Measurements from ENCODE around the gene MKX. TPM values are rescaled to one million over a fixed set of nuclear protein-coding genes. Genes with fewer than 3 reads are reported as not detected.

MKX gene
- total RNA-seq, 3 donors from 2014 or later, result 1.4 to 2.3 (median 1.8) TPM

DNA sequence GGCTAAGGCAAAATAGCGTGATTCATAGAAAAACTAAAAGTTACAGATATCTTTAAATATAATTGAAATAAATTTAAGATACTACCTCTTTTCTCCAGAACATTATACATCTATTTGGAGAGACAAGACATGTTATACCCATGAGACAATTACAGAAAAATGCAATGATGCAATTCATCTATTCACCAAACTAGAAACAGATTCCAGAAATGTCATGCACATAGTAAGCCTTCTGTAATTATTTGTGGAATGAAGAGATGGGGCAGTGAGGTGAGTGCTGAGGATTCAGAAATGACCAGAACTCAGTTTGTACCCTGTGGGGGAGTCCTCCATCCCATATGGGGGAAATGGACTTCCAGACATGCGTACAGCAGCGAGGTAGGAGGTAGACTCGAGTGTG, 99.4 kb downstream of the MKX start:
- H3K4me1 ChIP-seq, result no peaks in the 10 kb centered on the region
- no peak overlapping the region for H3K4me3 ChIP-seq
- no peaks in the 10 kb centered on the region for H3K36me3 ChIP-seq
- H3K27me3 ChIP-seq, result no peaks in the 10 kb centered on the region
- TF ChIP-seq POLR2AphosphoS5 (IDR thresholded peaks at IDR 0.05), result no peak
- TF ChIP-seq, protein P1, sequence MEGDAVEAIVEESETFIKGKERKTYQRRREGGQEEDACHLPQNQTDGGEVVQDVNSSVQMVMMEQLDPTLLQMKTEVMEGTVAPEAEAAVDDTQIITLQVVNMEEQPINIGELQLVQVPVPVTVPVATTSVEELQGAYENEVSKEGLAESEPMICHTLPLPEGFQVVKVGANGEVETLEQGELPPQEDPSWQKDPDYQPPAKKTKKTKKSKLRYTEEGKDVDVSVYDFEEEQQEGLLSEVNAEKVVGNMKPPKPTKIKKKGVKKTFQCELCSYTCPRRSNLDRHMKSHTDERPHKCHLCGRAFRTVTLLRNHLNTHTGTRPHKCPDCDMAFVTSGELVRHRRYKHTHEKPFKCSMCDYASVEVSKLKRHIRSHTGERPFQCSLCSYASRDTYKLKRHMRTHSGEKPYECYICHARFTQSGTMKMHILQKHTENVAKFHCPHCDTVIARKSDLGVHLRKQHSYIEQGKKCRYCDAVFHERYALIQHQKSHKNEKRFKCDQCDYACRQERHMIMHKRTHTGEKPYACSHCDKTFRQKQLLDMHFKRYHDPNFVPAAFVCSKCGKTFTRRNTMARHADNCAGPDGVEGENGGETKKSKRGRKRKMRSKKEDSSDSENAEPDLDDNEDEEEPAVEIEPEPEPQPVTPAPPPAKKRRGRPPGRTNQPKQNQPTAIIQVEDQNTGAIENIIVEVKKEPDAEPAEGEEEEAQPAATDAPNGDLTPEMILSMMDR (IDR thresholded peaks at IDR 0.05), result no peak
- intact Hi-C loops (cut with DNase I; ENCODE audit: low total_unique reads), result no loop called here
- H3K27ac ChIP-seq, result no peak overlapping the region
- peaks cover 0 to 6% of the 10 kb centered on the region in 2 donors for H3K9me3 ChIP-seq
- no peak for DNase-seq (ENCODE audit: low spot score in 2 of 2)

DNA sequence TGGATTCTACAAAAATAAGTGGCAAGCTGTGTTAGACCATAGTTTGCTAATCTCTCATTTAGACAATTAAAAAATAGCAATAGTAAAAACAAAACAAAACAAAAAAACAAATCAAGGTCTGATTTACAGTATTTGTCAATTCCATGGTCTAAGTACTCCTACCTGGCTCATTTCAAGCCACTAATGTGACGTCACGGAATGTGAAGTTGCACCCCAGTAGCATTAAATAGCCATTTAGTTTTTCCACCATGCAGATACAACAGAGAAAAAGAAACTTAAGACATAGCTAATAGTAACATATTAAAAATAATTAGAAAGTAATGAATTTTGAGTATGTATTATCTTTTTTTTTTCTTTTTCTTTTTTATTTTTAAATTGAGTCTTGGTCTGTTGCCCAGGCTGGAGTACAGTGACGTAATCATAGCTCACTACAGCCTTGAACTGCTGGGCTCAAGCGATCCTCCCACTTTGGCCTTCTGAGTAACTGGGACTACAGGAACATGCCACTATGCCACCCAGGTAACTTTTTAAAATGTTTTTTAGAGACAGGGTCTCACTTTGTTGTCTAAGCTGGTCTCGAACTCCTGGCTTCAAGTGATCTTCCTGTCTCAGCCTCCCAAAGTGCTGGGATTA, 101.2 kb downstream of the MKX start:
- H3K27ac ChIP-seq, result no peak overlapping the region
- H3K36me3 ChIP-seq, result no peaks in the 10 kb centered on the region
- DNase-seq (ENCODE audit: low spot score in 2 of 2), result no peak
- TF ChIP-seq POLR2AphosphoS5 (IDR thresholded peaks at IDR 0.05) (no peak), POLR2A (IDR thresholded peaks at IDR 0.05) (no peak)
- TF ChIP-seq, protein P1 (IDR thresholded peaks at IDR 0.05), result no peak
- no peak overlapping the region for H3K4me3 ChIP-seq
- H3K9me3 ChIP-seq, result peaks cover 0 to 6% of the 10 kb centered on the region in 2 donors
- H3K27me3 ChIP-seq, result no peaks in the 10 kb centered on the region
- intact Hi-C loops (cut with DNase I; ENCODE audit: low total_unique reads), result no loop called here
- no peaks in the 10 kb centered on the region for H3K4me1 ChIP-seq

DNA sequence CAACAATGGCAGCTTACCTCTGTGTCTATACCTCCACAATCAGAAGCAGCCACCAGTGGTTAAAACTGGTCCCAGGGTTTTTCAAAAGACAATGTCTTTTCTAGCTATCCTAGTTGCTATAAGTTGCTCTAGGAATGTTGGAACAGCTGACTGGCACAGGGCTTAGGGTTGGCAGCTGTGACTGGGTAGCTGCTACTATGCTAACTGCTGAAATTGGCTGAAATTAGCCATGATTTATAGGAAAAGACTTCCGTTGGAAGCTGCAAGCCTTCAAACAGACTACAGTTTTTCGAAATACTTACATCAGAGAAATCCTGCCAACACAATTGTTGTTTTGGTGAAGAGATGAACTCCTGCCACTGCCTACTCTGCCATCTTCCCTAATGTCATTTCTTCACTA, 102.3 kb downstream of the MKX start:
- no peak for TF ChIP-seq POLR2A (IDR thresholded peaks at IDR 0.05)
- TF ChIP-seq, protein P1 (IDR thresholded peaks at IDR 0.05), result no peak
- TF ChIP-seq POLR2AphosphoS5 (IDR thresholded peaks at IDR 0.05), result no peak
- peaks cover 0 to 6% of the 10 kb centered on the region in 2 donors for H3K9me3 ChIP-seq
- no peak overlapping the region for H3K4me3 ChIP-seq
- no peak overlapping the region for H3K27ac ChIP-seq
- intact Hi-C loops (cut with DNase I; ENCODE audit: low total_unique reads), result no loop called here
- H3K4me1 ChIP-seq, result no peaks in the 10 kb centered on the region
- H3K36me3 ChIP-seq, result no peaks in the 10 kb centered on the region
- no peaks in the 10 kb centered on the region for H3K27me3 ChIP-seq
- no peak for DNase-seq (ENCODE audit: low spot score in 2 of 2)

DNA sequence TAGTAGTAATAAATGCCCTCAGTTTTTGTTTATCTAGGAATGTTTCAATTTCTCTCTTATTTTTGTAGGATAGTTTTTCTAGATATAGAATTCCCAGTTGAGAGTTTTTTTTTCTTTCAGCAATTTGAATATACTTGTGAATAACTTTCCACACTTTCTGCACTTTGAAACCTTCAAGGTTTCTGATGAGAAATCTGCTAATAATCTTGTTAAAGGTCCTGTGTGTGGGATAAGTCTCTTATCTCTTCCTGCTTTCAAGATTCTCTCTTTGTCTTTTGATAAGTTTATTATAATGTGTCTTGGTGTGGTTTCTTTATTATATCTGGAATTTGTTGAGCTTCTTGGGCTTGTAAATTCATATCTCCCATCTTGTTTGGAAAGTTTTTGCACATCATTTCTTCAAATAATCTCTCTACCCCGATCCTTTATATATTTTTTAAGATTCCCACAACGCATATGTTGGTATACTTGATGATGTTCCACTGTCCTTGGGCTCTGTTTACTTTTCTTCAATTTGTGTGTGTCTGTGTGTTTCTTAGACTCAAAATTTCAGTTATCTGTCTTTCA, 103.5 kb downstream of the MKX start:
- H3K27ac ChIP-seq, result no peak overlapping the region
- no peak overlapping the region for H3K4me3 ChIP-seq
- TF ChIP-seq POLR2A (IDR thresholded peaks at IDR 0.05), result no peak
- TF ChIP-seq POLR2AphosphoS5 (IDR thresholded peaks at IDR 0.05), result no peak
- TF ChIP-seq, protein P1 (IDR thresholded peaks at IDR 0.05), result no peak
- intact Hi-C loops (cut with DNase I; ENCODE audit: low total_unique reads), result no loop called here
- no peak for DNase-seq (ENCODE audit: low spot score in 2 of 2)
- H3K36me3 ChIP-seq, result no peaks in the 10 kb centered on the region
- no peaks in the 10 kb centered on the region for H3K27me3 ChIP-seq
- H3K4me1 ChIP-seq, result no peaks in the 10 kb centered on the region
- peaks cover 0 to 6% of the 10 kb centered on the region in 2 donors for H3K9me3 ChIP-seq

DNA sequence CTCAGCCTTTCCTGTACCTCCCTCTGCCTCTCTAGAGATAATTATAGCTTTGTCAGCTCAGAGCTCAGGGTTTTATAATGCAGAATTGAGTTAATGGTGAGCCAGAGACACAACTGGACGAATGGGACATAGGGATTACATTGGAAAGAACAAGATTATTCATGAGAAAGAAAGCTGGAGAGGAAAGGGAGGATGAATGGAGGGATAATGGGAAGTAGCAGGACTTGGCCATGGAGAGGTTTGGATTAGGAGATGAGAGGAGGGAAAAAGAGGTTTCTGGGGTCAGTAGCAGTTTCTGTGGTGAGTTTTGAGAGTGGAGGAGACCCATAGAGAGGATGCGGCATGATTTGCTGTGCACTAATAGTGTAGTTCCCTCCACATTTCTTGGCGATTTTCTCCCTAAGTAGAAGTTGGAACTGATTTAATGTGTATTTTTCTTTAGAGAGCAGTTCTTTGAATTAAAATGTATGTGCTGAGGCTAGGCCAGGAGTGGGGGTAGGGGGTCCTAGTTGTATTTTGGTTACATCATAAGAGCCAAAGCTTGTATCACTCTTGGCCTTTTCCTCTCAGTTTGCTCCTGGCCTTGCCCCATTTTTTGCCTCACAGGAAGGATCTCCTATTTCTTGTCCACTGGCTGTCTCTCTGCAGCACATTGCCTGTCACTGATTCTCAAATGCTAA, 107.4 kb downstream of the MKX start:
- no peaks in the 10 kb centered on the region for H3K27me3 ChIP-seq
- no peak for DNase-seq (ENCODE audit: low spot score in 2 of 2)
- no peak overlapping the region for H3K27ac ChIP-seq
- intact Hi-C loops (cut with DNase I; ENCODE audit: low total_unique reads), result no loop called here
- no peaks in the 10 kb centered on the region for H3K4me1 ChIP-seq
- H3K36me3 ChIP-seq, result no peaks in the 10 kb centered on the region
- no peak overlapping the region for H3K4me3 ChIP-seq
- no peak for TF ChIP-seq POLR2A (IDR thresholded peaks at IDR 0.05)
- TF ChIP-seq, protein P1 (IDR thresholded peaks at IDR 0.05), result no peak
- no peak for TF ChIP-seq POLR2AphosphoS5 (IDR thresholded peaks at IDR 0.05)
- H3K9me3 ChIP-seq, result peaks cover 0 to 6% of the 10 kb centered on the region in 2 donors

Data from breast epithelium (tissue), 4 donors.